Esophagus muscularis mucosa (tissue), 4 donors: ENCODE results near the gene IGFL2.

Experiments used
- CTCF ChIP-seq, 3 experiments: fragments of 200-600 bp in 2 of 3; fragments of 450-650 bp in 1 of 3; sonication (generic) in 2 of 3; IDR thresholded peaks; one replicate each; pipeline ENCODE4 v1.5.1; 2017 to 2019; ENCODE audit warnings: antibody characterized with exemption in 3 of 3, mild to moderate bottlenecking in 2 of 3, moderate library complexity in 1 of 3
- EP300 ChIP-seq: sonication (generic); formaldehyde crosslinking; IDR thresholded peaks from one replicate; pipeline ENCODE4 v1.6.1; 2017; ENCODE audit warnings: antibody characterized with exemption
- POLR2A ChIP-seq: fragments of 450-650 bp; IDR thresholded peaks from one replicate; pipeline ENCODE4 v1.6.1; 2017; ENCODE audit warnings: antibody characterized with exemption, moderate library complexity, mild to moderate bottlenecking, low read depth

- TF ChIP-seq CTCF (IDR thresholded peaks at IDR 0.05) (no peak), EP300 (no peak), POLR2A (no peak)
These were observed 14.9 kb upstream of the IGFL2 start for GRCh38 chr19:46133101-46133627.
